K562 (cell line): ENCODE measurements around the gene PCCA. TPM values are rescaled to one million over a fixed set of nuclear protein-coding genes. Genes with fewer than 3 reads are reported as not detected.

Experiments
- ATAC-seq: fragments of 200-7000 bp; cut with Tn5 transposase; 3 replicates; pipeline ENCODE4 v1.9.1; 2020; ENCODE audit warnings: moderate library complexity
- BruUV-seq: library from RNA; stranded (reverse); fragments of 400-500 nt; replicated peaks from 2 replicates; lab custom pipeline; 2021; lab: Mats Ljungman, UMichigan
- CTCF ChIA-PET: fragments of 300-600 bp; formaldehyde crosslinking; extraction: SDS; loops from one replicate; lab custom pipeline; 2021; ENCODE audit warnings: low intra/inter-chr PET ratio; lab: Yijun Ruan, JAX
- POLR2A ChIA-PET: fragments of 300-600, 350-650 bp; sonication (Branson Sonifier 250); formaldehyde crosslinking; extraction: SDS; loops from one replicate; lab custom pipeline; 2021; ENCODE audit warnings: antibody characterized with exemption, inconsistent platforms; lab: Yijun Ruan, JAX
- DNase-seq, 4 experiments: peaks; one replicate each; pipeline versions ENCODE4 v3.0.0 to v3.0.0-alpha.2; 2011 to 2018; ENCODE audit warnings: low spot score in 3 of 4, mixed read lengths in 3 of 4; ENCODE audit errors: extremely low read depth in 1 of 4
- FAIRE-seq: peaks from 2 replicates; lab custom pipeline; 2011; peaks lifted over from hg19 to GRCh38; lab: Jason Lieb, UNC
- H2AFZ ChIP-seq: 2 replicates; pipeline ENCODE4 v1.6.0; 2011; ENCODE audit warnings: low read depth, low read length, control low read depth, inconsistent platforms
- H3K27ac ChIP-seq: fragments of 200-600 bp; 3 replicates; pipeline ENCODE4 v1.8.0; 2011; ENCODE audit warnings: low read depth, mild to moderate bottlenecking, control low read depth, inconsistent platforms, low read length, moderate library complexity, mixed read lengths; ENCODE audit errors: extremely low read depth
- H3K27me3 ChIP-seq, 2 experiments: fragments of 300-600 bp in 1 of 2; 2 replicates in 1 of 2; 3 replicates in 1 of 2; pipeline versions ENCODE4 v1.6.0 to v1.8.0; 2011; ENCODE audit warnings: inconsistent platforms in 2 of 2, low read length in 2 of 2, mild to moderate bottlenecking in 1 of 2, mixed read lengths in 1 of 2, moderate library complexity in 1 of 2; ENCODE audit not compliant: control insufficient read depth in 2 of 2, insufficient read depth in 2 of 2
- H3K36me3 ChIP-seq: fragments of 300-600 bp; 3 replicates; pipeline ENCODE4 v1.8.0; 2011; ENCODE audit warnings: mild to moderate bottlenecking, low read length, inconsistent platforms; ENCODE audit not compliant: control insufficient read depth, insufficient read depth
- H3K4me1 ChIP-seq, 2 experiments: fragments of 200-600 bp in 1 of 2; replicated peaks in 1 of 2; 2 replicates in 1 of 2; 3 replicates in 1 of 2; pipeline versions ENCODE4 v1.5.1 to v1.8.0; 2011; ENCODE audit warnings: inconsistent platforms in 2 of 2, low read length in 2 of 2, mild to moderate bottlenecking in 1 of 2, mixed read lengths in 1 of 2, moderate library complexity in 1 of 2; ENCODE audit not compliant: control insufficient read depth in 2 of 2, insufficient read depth in 2 of 2
- H3K4me2 ChIP-seq: 2 replicates; pipeline ENCODE4 v1.6.1; 2011; ENCODE audit warnings: low read length, control low read depth, inconsistent platforms, mixed read lengths; ENCODE audit not compliant: insufficient read depth
- H3K4me3 ChIP-seq: fragments of 200-600 bp; sonication (generic), shearing (Covaris generic); 2 replicates; pipeline ENCODE4 v1.5.1; 2016; ENCODE audit warnings: control low read depth, inconsistent platforms
- H3K79me2 ChIP-seq: fragments of 200-600 bp; 3 replicates; pipeline ENCODE4 v1.8.0; 2011; ENCODE audit warnings: low read length, inconsistent platforms; ENCODE audit not compliant: control insufficient read depth, insufficient read depth
- H3K9ac ChIP-seq, 2 experiments: 2 replicates each; pipeline versions ENCODE4 v1.6.0 to v1.6.1; 2011; ENCODE audit warnings: low read depth in 2 of 2, low read length in 2 of 2, control low read depth in 1 of 2, inconsistent platforms in 1 of 2, mild to moderate bottlenecking in 1 of 2, mixed read lengths in 1 of 2; ENCODE audit not compliant: insufficient read depth in 1 of 2
- H3K9me1 ChIP-seq: one replicate; pipeline ENCODE4 v1.6.0; 2011; ENCODE audit warnings: inconsistent platforms, mild to moderate bottlenecking, low read length, moderate library complexity; ENCODE audit not compliant: control insufficient read depth, insufficient read depth
- H3K9me3 ChIP-seq: replicated peaks from 2 replicates; pipeline ENCODE4 v1.5.1; 2011; ENCODE audit warnings: low read depth, low read length, inconsistent platforms; ENCODE audit not compliant: control insufficient read depth, insufficient read depth
- H4K20me1 ChIP-seq: replicated peaks from 2 replicates; pipeline ENCODE4 v1.6.1; 2011; ENCODE audit warnings: low read length, inconsistent platforms, mixed read lengths; ENCODE audit not compliant: control insufficient read depth, insufficient read depth
- CBFA2T3 ChIP-seq: fragments of 450-650 bp; IDR thresholded peaks from 2 replicates; pipeline ENCODE4 v1.6.1; 2017
- CREB3L1 ChIP-seq: fragments of 450-650 bp; IDR thresholded peaks from 2 replicates; pipeline ENCODE4 v1.6.1; 2014; ENCODE audit warnings: low read depth, mild to moderate bottlenecking, moderate library complexity, borderline replicate concordance
- FOXK1 ChIP-seq: sonication (generic); formaldehyde crosslinking; IDR thresholded peaks from 2 replicates; pipeline ENCODE4 v1.8.0; 2022; ENCODE audit warnings: missing genetic modification reagents, mild to moderate bottlenecking, borderline replicate concordance
- KAT7 ChIP-seq: sonication (generic); formaldehyde crosslinking; IDR thresholded peaks from 2 replicates; pipeline ENCODE4 v1.8.0; 2022; ENCODE audit warnings: missing genetic modification reagents, mild to moderate bottlenecking, borderline replicate concordance
- KLF6 ChIP-seq: fragments of 250-450 bp; sonication (Bioruptor Pico); IDR thresholded peaks from 2 replicates; pipeline ENCODE4 v1.4.0; 2020; ENCODE audit warnings: mild to moderate bottlenecking, moderate library complexity, borderline replicate concordance
- PCBP2 ChIP-seq: fragments of 200-400 bp; formaldehyde crosslinking; IDR thresholded peaks from 2 replicates; pipeline ENCODE4 v1.6.1; 2018; ENCODE audit warnings: low read length, low read depth, mild to moderate bottlenecking, moderate library complexity; ENCODE audit not compliant: poor library complexity, severe bottlenecking
- RFX5 ChIP-seq: IDR thresholded peaks from 2 replicates; pipeline ENCODE4 v1.6.1; 2011; ENCODE audit warnings: low read depth, mild to moderate bottlenecking, improper control_type of control experiment, low read length
- RUNX1 ChIP-seq: sonication (generic); IDR thresholded peaks from 2 replicates; pipeline ENCODE4 v1.6.1; 2016; ENCODE audit warnings: antibody characterized with exemption, low read depth
- ZFPM2 ChIP-seq: fragments of 250-450 bp; sonication (Bioruptor Pico); IDR thresholded peaks from 2 replicates; pipeline ENCODE4 v1.5.1; 2022; ENCODE audit warnings: mild to moderate bottlenecking
- ZMIZ1 ChIP-seq, 2 experiments: fragments of 150-350 bp in 1 of 2; IDR thresholded peaks; 2 replicates each; pipeline ENCODE4 v1.6.1; 2012 to 2016; ENCODE audit warnings: low read depth in 2 of 2, low read length in 2 of 2, mild to moderate bottlenecking in 1 of 2, moderate library complexity in 1 of 2
- ZNF184 ChIP-seq: sonication (generic); formaldehyde crosslinking; IDR thresholded peaks from 2 replicates; pipeline ENCODE4 v1.5.0; 2020; ENCODE audit warnings: missing genetic modification reagents
- ZNF384 ChIP-seq: IDR thresholded peaks from 2 replicates; pipeline ENCODE4 v1.6.1; 2012; ENCODE audit warnings: low read depth, low read length, improper control_type of control experiment
- ZNF512 ChIP-seq: IDR thresholded peaks from 2 replicates; pipeline ENCODE4 v1.6.1; 2016; ENCODE audit warnings: missing genetic modification characterization, missing compliant biosample characterization
- WGBS: fragments of 100-300 bp; shearing (Covaris generic); methylation state at CpG from one replicate; pipeline ENCODE4 v1.1.6; 2016; ENCODE audit warnings: low coverage, mixed read lengths; ENCODE audit not compliant: insufficient coverage; ENCODE audit errors: missing lambda C conversion rate; 5-methylcytosine and 5-hydroxymethylcytosine counted together
- in situ Hi-C: fragments of 300-500 bp; cut with MboI; formaldehyde crosslinking; loops from 4 replicates; pipeline ENCODE4 v1.15.0; 2018; ENCODE audit warnings: inconsistent platforms, mixed read lengths
- intact Hi-C: fragments of 100-400 bp; cut with micrococcal nuclease; formaldehyde crosslinking; loops from 2 replicates; pipeline ENCODE4 v1.14.2; 2022
- polyA plus RNA-seq, 8 experiments: library from polyadenylated mRNA; depleted of rRNA in 4 of 8; stranded (reverse) in 5 of 8; unstranded in 3 of 8; fragments of >200 nt; fragmentation: Nextera tagmentation in 2 of 8; fragmentation: Illumina TruSeq in 1 of 8; extraction: Ambion mirVana in 2 of 8; extraction: Trizol in 1 of 8; gene quantifications; 2 replicates each; pipeline versions ENCODE4 v1.2.1 to v1.2.3, GENCODE V29; 2011 to 2014; ENCODE audit warnings: inconsistent platforms in 1 of 8, missing spikeins in 1 of 8
- total RNA-seq, 7 experiments: library from RNA; depleted of rRNA in 6 of 7; stranded (reverse); fragments of >200 nt in 6 of 7; fragmentation: Illumina TruSeq in 2 of 7; extraction: Trizol in 2 of 7; gene quantifications; 2 replicates each; pipeline versions ENCODE4 v1.2.1 to v1.2.3, GENCODE V29; 2011 to 2021; ENCODE audit warnings: low replicate concordance in 1 of 7

The PCCA gene
- total and polyA plus RNA-seq, 9 of the 15 experiments (the other 6 are each of a cell fraction or from before 2014, with no cell fraction given) = 5.2 to 14.1 (median 9.7) TPM

- Histone ChIP-seq H3K36me3 (no peaks in the 10 kb centered on the region), H4K20me1 (no peaks in the 10 kb centered on the region), H3K4me1 (no peaks in the 10 kb centered on the region; a peak in 3 of 5 replicates), H3K27me3 (no peaks in the 10 kb centered on the region), H3K4me3 (no peak overlapping the region), H3K79me2 (no peaks in the 10 kb centered on the region), H3K9me1 (no peaks in the 10 kb centered on the region), H3K27ac (no peak overlapping the region), H2AFZ (no peak overlapping the region), H3K9ac (no peak overlapping the region), H3K9me3 (no peaks in the 10 kb centered on the region), H3K4me2 (no peak overlapping the region)
- in situ Hi-C loops (no loop called here), intact Hi-C loops (no loop called here)
- WGBS = 58% methylated on average over 3 of the region's 3 CpGs
- BruUV-seq = no TSS peak
- FAIRE-seq (no peak), DNase-seq (no peak), ATAC-seq (no peak)
- ChIA-PET CTCF (no interaction called here), POLR2A (interaction anchor here (0.7 kb wide), 1 partner anchor 39 kb away, joined by 3 read pairs; no protein-coding TSS in a partner anchor)
- no peak for TF ChIP-seq CREB3L1
- no peak for TF ChIP-seq KAT7
- no peak for TF ChIP-seq CBFA2T3
- TF ChIP-seq ZNF384 = no peak
- no peak for TF ChIP-seq ZNF184 (CRISPR knock-in tag)
- no peak for TF ChIP-seq PCBP2
- TF ChIP-seq ZMIZ1 (IDR thresholded peaks at IDR 0.05; ENCODE audit: low read depth in 2 of 2, low read length in 2 of 2) = no peak
- no peak for TF ChIP-seq RUNX1
- no peak for TF ChIP-seq ZNF512 (tag)
- no peak for TF ChIP-seq KLF6 (CRISPR knock-in tag)
- TF ChIP-seq ZFPM2 (CRISPR knock-in tag) = no peak
- no peak for TF ChIP-seq FOXK1 (CRISPR knock-in tag)
- TF ChIP-seq RFX5 = no peak
These were observed 39.9 kb downstream of the PCCA start for GRCh38 chr13:100128838-100129237.
